SK-N-SH (cell line): Measurements from ENCODE around the gene LHX4. TPM values are rescaled to one million over a fixed set of nuclear protein-coding genes. Genes with fewer than 3 reads are reported as not detected.

Source experiments
- CTCF ChIA-PET: fragments of 300-600, 350-600 bp; formaldehyde crosslinking; extraction: SDS; loops from one replicate; lab custom pipeline; 2021; lab: Yijun Ruan, JAX
- POLR2A ChIA-PET: fragments of 350-600 bp; sonication (Branson Sonifier 250); formaldehyde crosslinking; extraction: SDS; loops from one replicate; lab custom pipeline; 2020; ENCODE audit warnings: antibody characterized with exemption, inconsistent platforms; lab: Yijun Ruan, JAX
- DNase-seq: peaks from one replicate; pipeline ENCODE4 v3.0.0; 2012
- H2AFZ ChIP-seq: fragments of 200-600 bp; sonication (generic); 2 replicates; pipeline ENCODE4 v1.8.1; 2016; ENCODE audit warnings: antibody characterized with exemption, mild to moderate bottlenecking, low read depth
- H3F3A ChIP-seq: fragments of 200-600 bp; sonication (generic); replicated peaks from 2 replicates; pipeline ENCODE3; 2016; ENCODE audit warnings: antibody characterized with exemption, mild to moderate bottlenecking; ENCODE audit not compliant: insufficient read depth
- H3K27ac ChIP-seq, 2 experiments: fragments of 200-500 bp in 1 of 2; fragments of 200-600 bp in 1 of 2; sonication (Bioruptor generic) in 1 of 2; sonication (generic), shearing (Covaris generic) in 1 of 2; 2 replicates each; pipeline versions ENCODE4 v1.5.1 to v1.6.1; 2014 to 2016; ENCODE audit warnings: low read depth in 2 of 2, inconsistent platforms in 1 of 2, low read length in 1 of 2, mild to moderate bottlenecking in 1 of 2, mixed read lengths in 1 of 2
- H3K27me3 ChIP-seq: fragments of 200-600 bp; sonication (generic), shearing (Covaris generic); 2 replicates; pipeline ENCODE4 v1.6.1; 2016; ENCODE audit warnings: mixed run types; ENCODE audit not compliant: insufficient read depth
- H3K36me3 ChIP-seq, 2 experiments: fragments of 200-500 bp in 1 of 2; fragments of 200-600 bp in 1 of 2; sonication (Bioruptor generic) in 1 of 2; sonication (generic) in 1 of 2; replicated peaks in 1 of 2; 2 replicates each; pipeline versions ENCODE3 to v1.5.1; 2014 to 2016; ENCODE audit warnings: low read length in 1 of 2, mild to moderate bottlenecking in 1 of 2; ENCODE audit not compliant: insufficient read depth in 2 of 2, control insufficient read depth in 1 of 2
- H3K4me1 ChIP-seq, 2 experiments: fragments of 200-500 bp in 1 of 2; fragments of 200-600 bp in 1 of 2; sonication (Bioruptor generic) in 1 of 2; sonication (generic), shearing (Covaris generic) in 1 of 2; 2 replicates each; pipeline versions ENCODE4 v1.5.1 to v1.6.1; 2014 to 2016; ENCODE audit warnings: low read depth in 1 of 2, low read length in 1 of 2, mixed run types in 1 of 2; ENCODE audit not compliant: insufficient read depth in 2 of 2, control insufficient read depth in 1 of 2
- H3K4me2 ChIP-seq: fragments of 200-600 bp; sonication (generic), shearing (Covaris generic); 2 replicates; pipeline ENCODE4 v1.6.1; 2017; ENCODE audit warnings: mixed run types
- H3K4me3 ChIP-seq, 2 experiments: fragments of 200-500 bp in 1 of 2; fragments of 200-600 bp in 1 of 2; sonication (Bioruptor generic) in 1 of 2; sonication (generic), shearing (Covaris generic) in 1 of 2; 2 replicates each; pipeline versions ENCODE4 v1.5.1 to v1.8.1; 2014 to 2016; ENCODE audit warnings: low read depth in 2 of 2, inconsistent platforms in 1 of 2, low read length in 1 of 2, mild to moderate bottlenecking in 1 of 2, mixed read lengths in 1 of 2, moderate library complexity in 1 of 2
- H3K79me2 ChIP-seq: fragments of 200-600 bp; sonication (generic); 2 replicates; pipeline ENCODE4 v1.8.1; 2017; ENCODE audit warnings: mild to moderate bottlenecking; ENCODE audit not compliant: insufficient read depth
- H3K9ac ChIP-seq: fragments of 200-600 bp; sonication (generic); 2 replicates; pipeline ENCODE4 v1.6.1; 2017; ENCODE audit warnings: mixed run types
- H3K9me2 ChIP-seq: fragments of 200-600 bp; sonication (generic); 2 replicates; pipeline ENCODE4 v1.6.1; 2017; ENCODE audit warnings: mixed run types
- H3K9me3 ChIP-seq: fragments of 200-600 bp; sonication (generic); 2 replicates; pipeline ENCODE4 v1.6.1; 2017; ENCODE audit warnings: mixed run types, mild to moderate bottlenecking, moderate library complexity
- H4K20me1 ChIP-seq: fragments of 200-600 bp; sonication (generic); 2 replicates; pipeline ENCODE4 v1.6.1; 2017; ENCODE audit warnings: mild to moderate bottlenecking, mixed run types; ENCODE audit not compliant: insufficient read depth
- CHD2 ChIP-seq: fragments of 150-350 bp; IDR thresholded peaks from 2 replicates; pipeline ENCODE4 v1.6.1; 2018; ENCODE audit warnings: low read length; ENCODE audit not compliant: partially characterized antibody
- ELF1 ChIP-seq: IDR thresholded peaks from 2 replicates; pipeline ENCODE4 v1.4.0; 2012
- EZH2phosphoT487 ChIP-seq: fragments of 200-600 bp; sonication (generic); IDR thresholded peaks from 2 replicates; pipeline ENCODE4 v1.6.1; 2017; ENCODE audit warnings: low read depth, mixed run types, mild to moderate bottlenecking, antibody characterized with exemption, moderate library complexity, borderline replicate concordance
- FOXJ3 ChIP-seq: sonication (generic); formaldehyde crosslinking; IDR thresholded peaks from 2 replicates; pipeline ENCODE4 v1.5.1; 2020; ENCODE audit warnings: mild to moderate bottlenecking, missing genetic modification reagents
- GATA2 ChIP-seq: sonication (generic); formaldehyde crosslinking; IDR thresholded peaks from 2 replicates; pipeline ENCODE4 v1.5.0; 2020; ENCODE audit warnings: mild to moderate bottlenecking, missing genetic modification reagents
- JUND ChIP-seq: IDR thresholded peaks from 2 replicates; pipeline ENCODE4 v1.4.0; 2012
- MAX ChIP-seq: IDR thresholded peaks from 2 replicates; pipeline ENCODE4 v1.4.0; 2012; ENCODE audit warnings: low read depth
- MEF2A ChIP-seq: IDR thresholded peaks from 2 replicates; pipeline ENCODE4 v1.4.0; 2012; ENCODE audit warnings: low read depth, borderline replicate concordance
- MXI1 ChIP-seq: IDR thresholded peaks from 2 replicates; pipeline ENCODE4 v1.6.1; 2012; ENCODE audit warnings: mild to moderate bottlenecking, low read depth, low read length, improper control_type of control experiment
- NRF1 ChIP-seq: IDR thresholded peaks from 2 replicates; pipeline ENCODE4 v1.6.1; 2012; ENCODE audit warnings: low read depth, mild to moderate bottlenecking, low read length
- RCOR1 ChIP-seq: fragments of 150-350 bp; IDR thresholded peaks from 2 replicates; pipeline ENCODE4 v1.6.1; 2017; ENCODE audit warnings: antibody characterized with exemption, low read length
- SMC3 ChIP-seq: IDR thresholded peaks from 2 replicates; pipeline ENCODE4 v1.6.1; 2012; ENCODE audit warnings: low read depth, low read length, improper control_type of control experiment
- TAF1 ChIP-seq: IDR thresholded peaks from 2 replicates; pipeline ENCODE4 v1.6.1; 2012; ENCODE audit warnings: low read depth, mild to moderate bottlenecking, low read length, moderate library complexity, borderline replicate concordance
- YY1 ChIP-seq: IDR thresholded peaks from 2 replicates; pipeline ENCODE4 v1.4.0; 2012; ENCODE audit warnings: low read depth, mild to moderate bottlenecking
- WGBS: methylation state at CpG from one replicate; pipeline ENCODE4 v1.1.6; 2017; ENCODE audit warnings: low lambda C conversion rate; 5-methylcytosine and 5-hydroxymethylcytosine counted together
- polyA plus RNA-seq, 3 experiments: library from polyadenylated mRNA; depleted of rRNA; stranded (reverse); fragments of >200 nt; gene quantifications; 2 replicates each; pipeline ENCODE4 v1.2.3, GENCODE V29; 2012
- TF ChIP-seq, protein P1 (sequence below): IDR thresholded peaks from 2 replicates; pipeline ENCODE4 v1.6.1; 2012; ENCODE audit warnings: mild to moderate bottlenecking, low read depth, low read length, moderate library complexity

The LHX4 gene
- polyA plus RNA-seq, 1 of the 3 experiments (the other 2 are of a cell fraction), result not detected

- H3K4me1 ChIP-seq, result no peaks in the 10 kb centered on the region; a peak in 1 of 4 replicates
- no peak for TF ChIP-seq JUND
- TF ChIP-seq RCOR1, result no peak
- no peak for TF ChIP-seq MXI1
- TF ChIP-seq FOXJ3 (CRISPR knock-in tag), result no peak
- TF ChIP-seq YY1, result no peak
- no peak for TF ChIP-seq EZH2phosphoT487
- no peak for TF ChIP-seq GATA2 (CRISPR knock-in tag)
- no peak for TF ChIP-seq ELF1
- no peak for TF ChIP-seq TAF1
- TF ChIP-seq CHD2, result no peak
- no peak for TF ChIP-seq SMC3
- no peak for TF ChIP-seq MEF2A
- TF ChIP-seq NRF1, result no peak
- TF ChIP-seq MAX, result no peak
- TF ChIP-seq, protein P1, sequence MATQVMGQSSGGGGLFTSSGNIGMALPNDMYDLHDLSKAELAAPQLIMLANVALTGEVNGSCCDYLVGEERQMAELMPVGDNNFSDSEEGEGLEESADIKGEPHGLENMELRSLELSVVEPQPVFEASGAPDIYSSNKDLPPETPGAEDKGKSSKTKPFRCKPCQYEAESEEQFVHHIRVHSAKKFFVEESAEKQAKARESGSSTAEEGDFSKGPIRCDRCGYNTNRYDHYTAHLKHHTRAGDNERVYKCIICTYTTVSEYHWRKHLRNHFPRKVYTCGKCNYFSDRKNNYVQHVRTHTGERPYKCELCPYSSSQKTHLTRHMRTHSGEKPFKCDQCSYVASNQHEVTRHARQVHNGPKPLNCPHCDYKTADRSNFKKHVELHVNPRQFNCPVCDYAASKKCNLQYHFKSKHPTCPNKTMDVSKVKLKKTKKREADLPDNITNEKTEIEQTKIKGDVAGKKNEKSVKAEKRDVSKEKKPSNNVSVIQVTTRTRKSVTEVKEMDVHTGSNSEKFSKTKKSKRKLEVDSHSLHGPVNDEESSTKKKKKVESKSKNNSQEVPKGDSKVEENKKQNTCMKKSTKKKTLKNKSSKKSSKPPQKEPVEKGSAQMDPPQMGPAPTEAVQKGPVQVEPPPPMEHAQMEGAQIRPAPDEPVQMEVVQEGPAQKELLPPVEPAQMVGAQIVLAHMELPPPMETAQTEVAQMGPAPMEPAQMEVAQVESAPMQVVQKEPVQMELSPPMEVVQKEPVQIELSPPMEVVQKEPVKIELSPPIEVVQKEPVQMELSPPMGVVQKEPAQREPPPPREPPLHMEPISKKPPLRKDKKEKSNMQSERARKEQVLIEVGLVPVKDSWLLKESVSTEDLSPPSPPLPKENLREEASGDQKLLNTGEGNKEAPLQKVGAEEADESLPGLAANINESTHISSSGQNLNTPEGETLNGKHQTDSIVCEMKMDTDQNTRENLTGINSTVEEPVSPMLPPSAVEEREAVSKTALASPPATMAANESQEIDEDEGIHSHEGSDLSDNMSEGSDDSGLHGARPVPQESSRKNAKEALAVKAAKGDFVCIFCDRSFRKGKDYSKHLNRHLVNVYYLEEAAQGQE, result no peak
- TF ChIP-seq, all 33 proteins: peak for 0
- H3K36me3 ChIP-seq, result peaks cover 11 to 65% of the 10 kb centered on the region in 2 experiments
- H4K20me1 ChIP-seq, result no peaks in the 10 kb centered on the region
- no peak overlapping the region for H2AFZ ChIP-seq
- H3K4me3 ChIP-seq, result no peak overlapping the region
- CTCF ChIA-PET, result interaction anchor here (1.1 to 2.1 kb wide), 4 partner anchors 11 to 291 kb away, joined by 3 to 6 read pairs (median 5); no protein-coding TSS in a partner anchor
- no peak overlapping the region for H3K27ac ChIP-seq
- H3K27me3 ChIP-seq, result no peaks in the 10 kb centered on the region
- 96% methylated on average over 7 of the region's 7 CpGs for WGBS
- H3K9me3 ChIP-seq, result no peaks in the 10 kb centered on the region
- H3K9me2 ChIP-seq, result no peaks in the 10 kb centered on the region
- H3F3A ChIP-seq, result no peaks in the 10 kb centered on the region
- no peaks in the 10 kb centered on the region for H3K79me2 ChIP-seq
- POLR2A ChIA-PET, result no interaction called here
- H3K9ac ChIP-seq, result no peak overlapping the region
- no peak overlapping the region for H3K4me2 ChIP-seq
- no peak for DNase-seq
These were observed 37.9 kb upstream of the LHX4 start for GRCh38 chr1:180192172-180192571.
